Endodermal cell (in vitro differentiated cells): ENCODE results near the gene GFOD1. TPM values are rescaled to one million over a fixed set of nuclear protein-coding genes. Genes with fewer than 3 reads are reported as not detected.
"Not testable (repeated sequence)": the region's sequence is repeated elsewhere in the genome, so short reads cannot be mapped to it uniquely, and the experiment has no call there.

Experiments used
- DNase-seq: peaks from one replicate; pipeline ENCODE4 v3.0.0-alpha.2; 2017
- H3K27ac ChIP-seq: 2 replicates; pipeline ENCODE4 v1.5.1; 2013; ENCODE audit warnings: mild to moderate bottlenecking, low read depth, low read length, moderate library complexity
- H3K27me3 ChIP-seq: 2 replicates; pipeline ENCODE4 v1.6.1; 2013; ENCODE audit warnings: mild to moderate bottlenecking, low read length, moderate library complexity; ENCODE audit not compliant: insufficient read depth, control insufficient read depth, poor library complexity, severe bottlenecking
- H3K36me3 ChIP-seq: 2 replicates; pipeline ENCODE4 v1.7.0; 2013; ENCODE audit warnings: mild to moderate bottlenecking, low read length, moderate library complexity; ENCODE audit not compliant: control insufficient read depth, insufficient read depth
- H3K4me1 ChIP-seq: one replicate; pipeline ENCODE4 v1.7.0; 2013; ENCODE audit warnings: low read length; ENCODE audit not compliant: control insufficient read depth, insufficient read depth
- H3K4me3 ChIP-seq: 2 replicates; pipeline ENCODE4 v1.5.1; 2013; ENCODE audit warnings: mild to moderate bottlenecking, low read length, moderate library complexity
- H3K9ac ChIP-seq: 2 replicates; pipeline ENCODE4 v1.6.1; 2013; ENCODE audit warnings: mild to moderate bottlenecking, low read length, moderate library complexity; ENCODE audit not compliant: poor library complexity, severe bottlenecking; ENCODE audit errors: extremely low read depth
- H3K9me3 ChIP-seq: 2 replicates; pipeline ENCODE4 v1.6.1; 2013; ENCODE audit warnings: mild to moderate bottlenecking, low read length, moderate library complexity; ENCODE audit not compliant: control insufficient read depth
- H3K27ac Mint-ChIP-seq: 2 replicates; pipeline ENCODE4 v1.8.0; 2020; ENCODE audit warnings: mixed read lengths
- H3K27me3 Mint-ChIP-seq: 2 replicates; pipeline ENCODE4 v1.8.0; 2021; ENCODE audit warnings: mild to moderate bottlenecking, mixed read lengths; ENCODE audit not compliant: insufficient read depth
- H3K36me3 Mint-ChIP-seq: 2 replicates; pipeline ENCODE4 v1.8.0; 2020; ENCODE audit warnings: low read depth, mixed read lengths
- H3K4me1 Mint-ChIP-seq: 2 replicates; pipeline ENCODE4 v1.8.0; 2020; ENCODE audit warnings: mixed read lengths
- H3K4me3 Mint-ChIP-seq: 2 replicates; pipeline ENCODE4 v1.8.0; 2020; ENCODE audit warnings: mild to moderate bottlenecking, moderate library complexity, mixed read lengths
- H3K9me3 Mint-ChIP-seq: 2 replicates; pipeline ENCODE4 v1.8.0; 2020; ENCODE audit warnings: mild to moderate bottlenecking, mixed read lengths
- CTCF ChIP-seq: fragments of 200-600 bp; sonication (generic); conservative IDR thresholded peaks from 2 replicates; pipeline ENCODE4 v1.5.0; 2021; ENCODE audit warnings: antibody characterized with exemption, mild to moderate bottlenecking
- WGBS, 2 experiments: methylation state at CpG; one replicate each; pipeline versions ENCODE4 v1.1.5 to v1.1.7; 2013; ENCODE audit warnings: missing lambda C conversion rate in 2 of 2, mixed read lengths in 1 of 2; ENCODE audit not compliant: insufficient coverage in 1 of 2, insufficient read length in 1 of 2; 5-methylcytosine and 5-hydroxymethylcytosine counted together
- total RNA-seq, 2 donors: library from RNA; stranded (reverse); fragmentation: NEBNext Ultra II Directional in 1 of 2; extraction: Animal tissue kit (Norgen Biotek cat#: 25700) in 1 of 2; gene quantifications; 2 replicates in 1 of 2; 3 replicates in 1 of 2; pipeline ENCODE4 v1.2.1, GENCODE V29; 2021

GFOD1 gene
- total RNA-seq, 2 donors from 2014 or later = 0.71 to 1.9 TPM

- peak within 1 kb of the TSS; percentile 97 for H3K27ac Mint-ChIP-seq
- TF ChIP-seq CTCF = peak; percentile 44
- WGBS, 2 experiments = 0% methylated on average over 34 to 63 of the region's 63 CpGs
- H3K36me3 ChIP-seq = peaks cover 23% of the 10 kb centered on the region
- no peaks in the 10 kb centered on the region for H3K27me3 Mint-ChIP-seq
- H3K9me3 ChIP-seq = no peaks in the 10 kb centered on the region
- no peaks in the 10 kb centered on the region for H3K4me1 ChIP-seq
- H3K36me3 Mint-ChIP-seq = peaks cover 27% of the 10 kb centered on the region
- no peaks in the 10 kb centered on the region for H3K27me3 ChIP-seq
- H3K4me3 ChIP-seq = peak within 1 kb of the TSS; percentile 89
- H3K9me3 Mint-ChIP-seq = no peaks in the 10 kb centered on the region
- peak; percentile 98 for DNase-seq
- peak within 1 kb of the TSS; percentile 69 for H3K9ac ChIP-seq
- H3K27ac ChIP-seq = peak within 1 kb of the TSS; percentile 79
- H3K4me1 Mint-ChIP-seq = peaks cover 15% of the 10 kb centered on the region
- peak within 1 kb of the TSS; percentile 87 for H3K4me3 Mint-ChIP-seq
Observed at GRCh38 chr6:13328076-13328874, 159.1 kb downstream of the GFOD1 start, which contains the start of gene TBC1D7. Gene TBC1D7, minus strand, starts transcription at chr6:13328537. Its CDS starts 1,639 bp downstream, at chr6:13326898.

GRCh38 chr6:13327691-13328075 lies 159.7 kb downstream of the GFOD1 start:
- WGBS, 2 experiments = 4 to 5% methylated on average over 8 to 10 of the region's 10 CpGs
- H3K27ac ChIP-seq = peak overlapping the region; percentile 79

GRCh38 chr6:13326031-13326586 lies 161.3 kb downstream of the GFOD1 start:
- not testable (repeated sequence) for H3K27ac ChIP-seq, H3K9me3 ChIP-seq, H3K4me1 Mint-ChIP-seq, H3K9me3 Mint-ChIP-seq, H3K9ac ChIP-seq, H3K4me3 Mint-ChIP-seq, H3K27ac Mint-ChIP-seq, H3K27me3 ChIP-seq, H3K27me3 Mint-ChIP-seq, DNase-seq, H3K4me1 ChIP-seq
- H3K36me3 ChIP-seq = peaks cover 37% of the 10 kb centered on the region
- H3K36me3 Mint-ChIP-seq = peaks cover 41% of the 10 kb centered on the region
- 90 to 96% methylated on average over 2 of the region's 3 CpGs for WGBS, 2 experiments
- H3K4me3 ChIP-seq = peak overlapping the region; percentile 89

More at GRCh38 chr6:13327691-13328075, 159.7 kb downstream of the GFOD1 start:
- Histone ChIP-seq H3K36me3 (peaks cover 26% of the 10 kb centered on the region), H3K4me3 (peak overlapping the region; percentile 89), H3K27me3 (no peaks in the 10 kb centered on the region), H3K4me1 (no peaks in the 10 kb centered on the region), H3K9me3 (no peaks in the 10 kb centered on the region), H3K9ac (peak overlapping the region; percentile 69)
- peak overlapping the region; percentile 94 for H3K27ac Mint-ChIP-seq
- H3K4me1 Mint-ChIP-seq = peaks cover 15% of the 10 kb centered on the region
- H3K9me3 Mint-ChIP-seq = no peaks in the 10 kb centered on the region
- no peaks in the 10 kb centered on the region for H3K27me3 Mint-ChIP-seq
- peak overlapping the region; percentile 87 for H3K4me3 Mint-ChIP-seq
- no peak for TF ChIP-seq CTCF
- no peak for DNase-seq
- peaks cover 30% of the 10 kb centered on the region for H3K36me3 Mint-ChIP-seq
